Measurements from ENCODE around the gene NOTUM.

GRCh38 chr17:81909966-81910839 lies 50.8 kb downstream of the NOTUM start:
- TF ChIP-seq POLR2A (IDR thresholded peaks at IDR 0.05) (no peak), CTCF (IDR thresholded peaks at IDR 0.05) (no peak), EP300 (IDR thresholded peaks at IDR 0.05) (no peak)
